ENCODE data around the gene TTC34. TPM values are rescaled to one million over a fixed set of nuclear protein-coding genes. Genes with fewer than 3 reads are reported as not detected.

TTC34 gene
- total and polyA plus RNA-seq, 3 donors from 2014 or later: 3.0 to 5.2 (median 4.1) TPM

DNA sequence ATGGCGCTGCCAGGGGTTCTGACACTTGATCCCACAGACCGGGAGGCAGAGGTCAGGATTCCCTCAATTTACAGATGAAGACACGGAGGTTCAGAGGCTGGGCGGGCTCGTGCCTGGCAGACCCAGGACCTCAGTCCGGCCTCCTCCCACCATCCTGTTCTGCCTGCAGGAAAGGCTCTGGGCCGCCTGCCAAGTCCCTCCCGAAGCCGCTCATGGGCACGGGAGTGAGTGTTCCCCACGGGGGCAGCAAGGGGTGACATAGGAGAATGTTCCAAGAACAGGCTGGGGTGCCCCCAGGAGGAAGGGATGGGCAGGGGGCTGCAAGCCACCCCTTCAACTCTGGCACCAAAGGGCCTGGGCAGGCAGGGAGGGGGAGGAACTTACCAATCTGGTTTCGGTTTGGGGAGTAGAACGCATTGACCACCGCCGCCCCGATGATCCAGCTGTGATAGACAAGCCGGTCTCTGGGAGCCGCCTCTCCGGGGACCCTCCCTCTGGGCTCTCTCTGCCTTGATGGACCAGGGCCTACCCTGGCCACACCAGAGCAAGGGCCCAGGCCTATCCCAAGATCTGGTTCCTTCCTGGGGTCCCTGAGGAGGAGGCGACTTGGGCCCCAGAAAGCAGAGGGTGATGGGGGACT is 207.4 kb downstream of the TTC34 start:
- WGBS, 2 donors: 37 to 48% methylated on average over 13 to 20 of the region's 20 CpGs
- H3K4me3 ChIP-seq: no peak overlapping the region
- TF ChIP-seq POLR2A (IDR thresholded peaks at IDR 0.05): no peak
- TF ChIP-seq, protein P1, sequence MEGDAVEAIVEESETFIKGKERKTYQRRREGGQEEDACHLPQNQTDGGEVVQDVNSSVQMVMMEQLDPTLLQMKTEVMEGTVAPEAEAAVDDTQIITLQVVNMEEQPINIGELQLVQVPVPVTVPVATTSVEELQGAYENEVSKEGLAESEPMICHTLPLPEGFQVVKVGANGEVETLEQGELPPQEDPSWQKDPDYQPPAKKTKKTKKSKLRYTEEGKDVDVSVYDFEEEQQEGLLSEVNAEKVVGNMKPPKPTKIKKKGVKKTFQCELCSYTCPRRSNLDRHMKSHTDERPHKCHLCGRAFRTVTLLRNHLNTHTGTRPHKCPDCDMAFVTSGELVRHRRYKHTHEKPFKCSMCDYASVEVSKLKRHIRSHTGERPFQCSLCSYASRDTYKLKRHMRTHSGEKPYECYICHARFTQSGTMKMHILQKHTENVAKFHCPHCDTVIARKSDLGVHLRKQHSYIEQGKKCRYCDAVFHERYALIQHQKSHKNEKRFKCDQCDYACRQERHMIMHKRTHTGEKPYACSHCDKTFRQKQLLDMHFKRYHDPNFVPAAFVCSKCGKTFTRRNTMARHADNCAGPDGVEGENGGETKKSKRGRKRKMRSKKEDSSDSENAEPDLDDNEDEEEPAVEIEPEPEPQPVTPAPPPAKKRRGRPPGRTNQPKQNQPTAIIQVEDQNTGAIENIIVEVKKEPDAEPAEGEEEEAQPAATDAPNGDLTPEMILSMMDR (IDR thresholded peaks at IDR 0.05): no peak
- intact Hi-C loops (cut with DNase I; ENCODE audit: low total_unique reads): no loop called here
- no peaks in the 10 kb centered on the region for H3K9me3 ChIP-seq
- H3K36me3 ChIP-seq (ENCODE audit: low read depth, missing control alignments): no peaks in the 10 kb centered on the region
- peaks cover 12% of the 10 kb centered on the region for H3K4me1 ChIP-seq
- peak; percentile 75 for DNase-seq
- no peaks in the 10 kb centered on the region for H3K27me3 ChIP-seq
- no peak overlapping the region for H3K27ac ChIP-seq

DNA sequence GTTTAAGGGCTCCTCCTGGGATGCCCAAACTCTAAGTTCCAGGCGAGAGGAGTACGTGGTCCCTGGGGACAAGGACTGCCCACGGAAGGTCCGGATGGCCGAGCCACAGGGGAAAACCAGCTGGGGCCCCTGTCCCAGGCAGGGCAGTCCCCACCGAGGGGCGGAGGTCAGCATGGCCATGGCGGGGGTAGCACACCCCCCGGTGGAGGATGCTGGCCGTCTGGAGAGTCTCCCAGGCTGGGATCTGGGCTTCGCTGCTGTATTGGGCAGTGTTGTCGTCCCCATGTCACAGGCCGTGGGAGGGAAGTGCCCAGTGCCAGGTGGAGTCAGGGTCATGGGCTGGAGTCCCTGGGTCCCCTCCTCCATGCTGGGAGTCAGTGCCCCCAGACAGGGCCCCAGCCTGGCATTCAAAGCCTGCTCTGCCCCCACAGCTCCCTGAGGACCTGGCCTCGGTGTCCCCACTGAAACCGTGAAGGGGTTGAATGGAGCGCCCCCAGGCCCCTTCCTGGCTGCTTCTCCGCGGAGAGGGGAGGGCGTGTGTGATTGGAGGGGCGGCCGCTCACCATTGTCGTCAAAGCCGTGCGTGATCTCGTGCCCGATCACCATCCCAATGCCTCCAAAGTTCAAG is 208.1 kb downstream of the TTC34 start:
- intact Hi-C loops (cut with DNase I; ENCODE audit: low total_unique reads): no loop called here
- DNase-seq: no peak
- Histone ChIP-seq H3K9me3 (no peaks in the 10 kb centered on the region), H3K27ac (no peak overlapping the region), H3K4me1 (peaks cover 12% of the 10 kb centered on the region), H3K4me3 (no peak overlapping the region), H3K27me3 (no peaks in the 10 kb centered on the region), H3K36me3 (ENCODE audit: low read depth, missing control alignments) (no peaks in the 10 kb centered on the region)
- TF ChIP-seq, protein P1 (IDR thresholded peaks at IDR 0.05): no peak
- no peak for TF ChIP-seq POLR2A (IDR thresholded peaks at IDR 0.05)
- 60 to 88% methylated on average over 6 to 21 of the region's 26 CpGs for WGBS, 2 donors

DNA sequence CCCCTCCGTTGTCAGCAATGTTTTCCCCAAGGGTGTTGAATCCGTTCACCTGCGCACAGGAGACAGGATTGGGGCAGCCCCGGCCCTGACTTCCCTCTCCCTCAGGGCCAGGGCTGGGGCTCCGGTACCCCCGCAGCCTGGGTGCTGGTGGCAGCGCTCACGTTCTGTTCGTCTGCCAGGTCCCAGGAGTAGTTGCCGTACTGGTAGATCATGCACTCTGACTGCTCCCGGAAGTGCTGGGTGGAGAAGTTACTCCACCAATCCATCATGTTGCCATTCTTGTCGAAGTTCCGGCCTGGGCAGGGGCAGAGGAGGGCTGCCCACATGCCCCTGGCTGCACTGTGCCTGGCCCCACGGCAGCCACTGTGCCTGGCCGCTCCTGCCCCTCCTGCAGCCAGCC is 208.8 kb downstream of the TTC34 start:
- H3K4me1 ChIP-seq: peaks cover 12% of the 10 kb centered on the region
- TF ChIP-seq, protein P1 (IDR thresholded peaks at IDR 0.05): no peak
- no peak for TF ChIP-seq POLR2A (IDR thresholded peaks at IDR 0.05)
- no peak for DNase-seq
- no peak overlapping the region for H3K27ac ChIP-seq
- no peaks in the 10 kb centered on the region for H3K27me3 ChIP-seq
- no peaks in the 10 kb centered on the region for H3K36me3 ChIP-seq (ENCODE audit: low read depth, missing control alignments)
- H3K9me3 ChIP-seq: no peaks in the 10 kb centered on the region
- H3K4me3 ChIP-seq: no peak overlapping the region
- intact Hi-C loops (cut with DNase I; ENCODE audit: low total_unique reads): no loop called here
- WGBS, 2 donors: 81 to 83% methylated on average over 4 to 15 of the region's 15 CpGs

DNA sequence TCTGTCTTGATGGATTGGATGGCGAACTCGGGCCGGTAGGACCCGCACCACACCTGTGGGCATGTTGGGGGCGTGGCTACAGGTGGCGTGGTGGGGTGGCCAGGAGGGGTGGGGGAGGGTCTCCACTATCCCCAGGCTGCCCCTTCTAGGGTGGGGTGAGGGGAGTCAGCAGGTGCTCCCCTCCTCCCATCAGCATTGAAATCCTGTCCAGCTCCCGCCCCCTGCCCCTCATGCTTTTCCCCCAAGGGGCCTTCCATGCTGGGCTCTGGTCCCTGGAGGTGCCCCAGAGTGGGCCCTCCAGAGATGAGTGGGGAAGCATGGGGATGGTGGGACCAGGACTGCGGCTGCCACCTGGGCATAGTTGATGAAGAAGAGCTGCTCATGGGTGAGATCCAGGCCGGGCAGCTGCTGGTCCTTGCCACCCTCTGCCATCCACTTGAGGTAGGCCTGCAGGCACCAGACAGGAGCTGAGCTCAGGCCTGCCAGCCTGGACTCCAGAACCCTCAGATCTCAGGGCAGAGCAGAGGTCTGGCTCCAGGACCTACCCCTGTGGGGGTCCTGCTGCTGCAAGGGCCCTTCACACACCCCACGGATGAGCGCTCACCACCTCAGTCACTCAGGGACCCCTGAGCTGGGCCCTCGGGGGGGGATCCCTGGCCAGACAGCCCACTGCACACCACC is 209.8 kb downstream of the TTC34 start:
- Histone ChIP-seq H3K4me3 (no peak overlapping the region), H3K27ac (no peak overlapping the region), H3K27me3 (no peaks in the 10 kb centered on the region), H3K9me3 (no peaks in the 10 kb centered on the region), H3K36me3 (ENCODE audit: low read depth, missing control alignments) (no peaks in the 10 kb centered on the region), H3K4me1 (peaks cover 17% of the 10 kb centered on the region)
- DNase-seq: no peak
- intact Hi-C loops (cut with DNase I; ENCODE audit: low total_unique reads): no loop called here
- TF ChIP-seq, protein P1 (IDR thresholded peaks at IDR 0.05): no peak
- TF ChIP-seq POLR2A (IDR thresholded peaks at IDR 0.05): no peak
- WGBS, 2 donors: 93 to 96% methylated on average over 5 to 11 of the region's 12 CpGs
